H1 (cell line): ENCODE measurements around the gene CHRNA10.

Experiments
- CTCF ChIP-seq, 3 experiments: IDR thresholded peaks; 1 replicate in 2 of 3; 2 replicates in 1 of 3; pipeline versions ENCODE4 v1.5.1 to v1.6.1; 2011; ENCODE audit warnings: low read length in 3 of 3, mild to moderate bottlenecking in 3 of 3, inconsistent platforms in 2 of 3, low read depth in 1 of 3, moderate library complexity in 1 of 3; ENCODE audit not compliant: insufficient read depth in 1 of 3; ENCODE audit errors: control extremely low read depth in 1 of 3
- EP300 ChIP-seq, 2 experiments: IDR thresholded peaks; 1 replicate in 1 of 2; 2 replicates in 1 of 2; pipeline ENCODE4 v1.6.1; 2011 to 2012; ENCODE audit warnings: low read depth in 2 of 2, low read length in 2 of 2, mild to moderate bottlenecking in 2 of 2, borderline replicate concordance in 1 of 2, inconsistent platforms in 1 of 2, moderate library complexity in 1 of 2
- HDAC6 ChIP-seq: IDR thresholded peaks from one replicate; pipeline ENCODE4 v1.7.1; 2012; ENCODE audit warnings: low read depth, mild to moderate bottlenecking, inconsistent platforms, low read length, moderate library complexity
- PHF8 ChIP-seq: fragments of 200-600 bp; sonication (generic); conservative IDR thresholded peaks from 2 replicates; pipeline ENCODE4 v1.7.1; 2012; ENCODE audit warnings: low read depth, mild to moderate bottlenecking, inconsistent platforms, low read length, moderate library complexity
- POLR2A ChIP-seq, 2 experiments: IDR thresholded peaks; 1 replicate in 1 of 2; 2 replicates in 1 of 2; pipeline ENCODE4 v1.6.1; 2011; ENCODE audit warnings: low read depth in 2 of 2, low read length in 2 of 2, mild to moderate bottlenecking in 2 of 2; ENCODE audit errors: control extremely low read depth in 1 of 2
- POLR2AphosphoS5 ChIP-seq: IDR thresholded peaks from 2 replicates; pipeline ENCODE4 v1.6.1; 2011; ENCODE audit warnings: low read depth, low read length
- RXRA ChIP-seq: IDR thresholded peaks from 2 replicates; pipeline ENCODE4 v1.6.1; 2011; ENCODE audit warnings: low read depth, mild to moderate bottlenecking, low read length, moderate library complexity; ENCODE audit not compliant: insufficient read depth
- SAP30 ChIP-seq: fragments of 300-600 bp; sonication (generic); IDR thresholded peaks from 2 replicates; pipeline ENCODE4 v1.7.1; 2012; ENCODE audit warnings: low read length, moderate library complexity, mild to moderate bottlenecking, inconsistent platforms; ENCODE audit not compliant: insufficient read depth, insufficient replicate concordance
- SP1 ChIP-seq: IDR thresholded peaks from 2 replicates; pipeline ENCODE4 v1.6.1; 2011; ENCODE audit warnings: low read depth, low read length
- SP4 ChIP-seq: IDR thresholded peaks from 2 replicates; pipeline ENCODE4 v1.6.1; 2012; ENCODE audit warnings: low read length, inconsistent platforms
- SUZ12 ChIP-seq: fragments of 200-600 bp; sonication (generic); IDR thresholded peaks from 2 replicates; pipeline ENCODE4 v1.6.1; 2012; ENCODE audit warnings: mild to moderate bottlenecking, inconsistent platforms, low read length, moderate library complexity, mixed read lengths
- TF ChIP-seq, protein P1 (sequence below): IDR thresholded peaks from 2 replicates; pipeline ENCODE4 v1.6.1; 2012; ENCODE audit warnings: inconsistent platforms
- TF ChIP-seq, protein P2 (sequence below): IDR thresholded peaks from 2 replicates; pipeline ENCODE4 v1.6.1; 2011; ENCODE audit warnings: low read length, improper control_type of control experiment

- no peak for TF ChIP-seq CTCF (IDR thresholded peaks at IDR 0.05; ENCODE audit: control extremely low read depth in 1 of 3, insufficient read depth in 1 of 3, low read depth in 1 of 3, low read length in 3 of 3)
- TF ChIP-seq HDAC6, result no peak
- TF ChIP-seq POLR2AphosphoS5, result no peak
- TF ChIP-seq SAP30, result no peak
- TF ChIP-seq SP4, result no peak
- TF ChIP-seq EP300 (IDR thresholded peaks at IDR 0.05; ENCODE audit: borderline replicate concordance in 1 of 2, low read depth in 2 of 2, low read length in 2 of 2), result no peak
- TF ChIP-seq SP1, result no peak
- TF ChIP-seq POLR2A (IDR thresholded peaks at IDR 0.05; ENCODE audit: control extremely low read depth in 1 of 2, low read depth in 2 of 2, low read length in 2 of 2), result no peak
- TF ChIP-seq, protein P1, sequence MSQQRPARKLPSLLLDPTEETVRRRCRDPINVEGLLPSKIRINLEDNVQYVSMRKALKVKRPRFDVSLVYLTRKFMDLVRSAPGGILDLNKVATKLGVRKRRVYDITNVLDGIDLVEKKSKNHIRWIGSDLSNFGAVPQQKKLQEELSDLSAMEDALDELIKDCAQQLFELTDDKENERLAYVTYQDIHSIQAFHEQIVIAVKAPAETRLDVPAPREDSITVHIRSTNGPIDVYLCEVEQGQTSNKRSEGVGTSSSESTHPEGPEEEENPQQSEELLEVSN, result no peak
- TF ChIP-seq SUZ12, result no peak
- no peak for TF ChIP-seq RXRA
- TF ChIP-seq, protein P2, sequence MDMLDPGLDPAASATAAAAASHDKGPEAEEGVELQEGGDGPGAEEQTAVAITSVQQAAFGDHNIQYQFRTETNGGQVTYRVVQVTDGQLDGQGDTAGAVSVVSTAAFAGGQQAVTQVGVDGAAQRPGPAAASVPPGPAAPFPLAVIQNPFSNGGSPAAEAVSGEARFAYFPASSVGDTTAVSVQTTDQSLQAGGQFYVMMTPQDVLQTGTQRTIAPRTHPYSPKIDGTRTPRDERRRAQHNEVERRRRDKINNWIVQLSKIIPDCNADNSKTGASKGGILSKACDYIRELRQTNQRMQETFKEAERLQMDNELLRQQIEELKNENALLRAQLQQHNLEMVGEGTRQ, result no peak
- TF ChIP-seq PHF8, result no peak
These were observed 54.3 kb downstream of the CHRNA10 start for GRCh38 chr11:3616721-3617460.
